ENCODE data around the gene TMEM45B.
A peak's percentile ranks its signal among the peaks of the same experiment; 100 is the strongest.
"Not testable (repeated sequence)": the region's sequence is repeated elsewhere in the genome, so short reads cannot be mapped to it uniquely, and the experiment has no call there.

The TMEM45B gene

DNA sequence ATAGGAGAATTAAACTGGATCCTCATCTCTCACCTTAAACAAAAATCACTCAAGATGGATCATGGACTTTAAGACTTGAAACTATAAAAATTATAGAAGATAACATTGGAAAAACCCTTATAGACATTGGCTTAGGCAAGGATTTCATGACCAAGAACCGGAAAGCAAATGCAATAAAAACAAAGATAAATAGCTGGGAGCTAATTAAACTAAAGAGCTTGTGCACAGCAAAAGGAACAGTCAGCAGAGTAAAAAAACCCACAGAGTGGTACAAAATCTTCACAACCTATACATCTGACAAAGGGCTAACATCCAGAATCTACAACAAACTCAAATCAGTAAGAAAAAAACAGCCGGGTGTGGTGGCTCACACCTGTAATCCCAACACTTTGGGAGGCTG, 7.4 kb upstream of the TMEM45B start:
- ATAC-seq, DNase-seq: not testable (repeated sequence)

DNA sequence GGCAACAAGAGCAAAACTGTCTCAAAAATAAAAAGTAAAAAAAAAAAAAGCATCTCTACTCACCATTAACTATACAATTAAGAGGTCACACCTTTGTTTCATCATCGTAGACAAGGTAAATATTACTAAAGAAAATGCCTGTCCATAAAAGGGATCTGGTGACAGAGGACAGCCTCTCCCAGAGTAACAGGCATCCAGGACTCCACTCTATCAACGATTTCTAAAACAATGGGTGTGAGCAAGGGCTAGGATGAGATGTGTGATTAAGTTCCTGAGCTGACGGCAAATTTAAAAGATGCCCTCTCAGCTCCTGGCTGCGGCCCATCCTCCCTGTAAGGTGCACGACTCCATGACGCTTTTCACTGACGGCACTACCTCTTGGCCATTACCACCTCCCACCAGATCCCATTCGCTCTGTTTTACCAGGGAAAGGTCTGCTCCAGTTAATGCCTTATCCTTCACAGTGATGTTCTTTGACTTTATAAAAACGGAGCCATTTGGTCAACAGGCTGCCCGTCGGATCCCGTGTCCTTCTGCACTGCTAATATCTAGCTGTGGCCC, 2.3 kb upstream of the TMEM45B start:
- ATAC-seq: no peak
- DNase-seq: no peak

DNA sequence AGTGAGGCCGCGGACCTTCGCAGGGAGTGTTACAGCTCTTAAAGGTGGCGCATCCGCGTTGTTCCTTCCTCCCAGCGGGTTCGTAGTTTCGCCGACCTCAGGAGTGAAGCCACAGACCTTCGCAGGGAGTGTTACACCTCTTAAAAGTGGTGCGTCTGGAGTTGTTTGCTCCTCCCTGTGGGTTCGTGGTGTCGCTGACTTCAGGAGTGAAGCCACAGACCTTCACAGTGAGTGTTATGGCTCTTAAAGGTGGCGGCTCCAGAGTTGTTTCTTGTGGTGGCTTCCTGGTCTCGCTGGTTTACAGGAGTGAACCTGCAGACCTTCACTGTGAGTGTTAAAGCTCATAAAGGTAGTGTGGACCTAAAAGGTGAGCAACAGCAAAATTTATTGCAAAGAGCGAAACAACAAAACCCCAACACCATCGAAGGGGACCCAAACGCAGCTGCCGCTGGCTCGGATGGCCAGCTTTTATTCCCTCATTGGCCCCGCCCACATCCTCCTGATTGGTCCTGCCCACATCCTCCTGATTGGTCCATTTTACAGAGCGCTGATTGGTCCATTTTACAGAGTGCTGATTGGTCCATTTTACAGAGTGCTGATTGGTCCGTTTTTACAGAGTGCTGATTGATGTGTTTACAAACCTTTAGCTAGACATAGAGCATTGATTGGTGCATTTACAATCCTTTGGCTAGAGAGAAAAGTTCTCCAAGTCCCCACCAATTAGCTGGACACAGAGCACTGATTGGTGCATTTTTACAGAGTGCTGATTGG, 1.2 kb upstream of the TMEM45B start:
- ATAC-seq (peak; percentile 62), DNase-seq (peak; percentile 77)

DNA sequence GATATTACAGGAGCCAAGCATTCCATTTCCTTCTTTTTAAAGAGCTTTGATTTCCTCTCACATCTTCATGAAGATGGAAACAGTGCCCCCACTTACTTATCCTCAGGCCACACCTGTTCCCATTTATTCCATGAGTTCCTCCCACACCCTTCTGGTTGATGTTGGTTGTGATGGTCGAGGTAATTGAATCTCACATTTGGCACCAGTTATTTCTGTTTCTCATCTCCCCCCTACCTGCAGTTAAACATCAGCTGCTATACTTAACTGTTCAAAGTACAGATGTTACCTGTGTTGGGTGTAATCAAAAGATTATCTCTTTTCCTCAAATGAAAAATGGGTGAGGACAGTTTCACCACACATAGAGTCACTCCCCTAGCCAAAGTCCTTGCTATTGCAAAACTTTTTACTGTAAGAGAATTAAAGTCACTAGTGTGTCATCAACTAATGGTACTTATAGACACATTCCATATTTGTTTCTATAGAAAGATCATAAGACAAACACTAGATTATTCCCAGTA, 1.9 kb downstream of the TMEM45B start:
- no peak for DNase-seq
- no peak for ATAC-seq

DNA sequence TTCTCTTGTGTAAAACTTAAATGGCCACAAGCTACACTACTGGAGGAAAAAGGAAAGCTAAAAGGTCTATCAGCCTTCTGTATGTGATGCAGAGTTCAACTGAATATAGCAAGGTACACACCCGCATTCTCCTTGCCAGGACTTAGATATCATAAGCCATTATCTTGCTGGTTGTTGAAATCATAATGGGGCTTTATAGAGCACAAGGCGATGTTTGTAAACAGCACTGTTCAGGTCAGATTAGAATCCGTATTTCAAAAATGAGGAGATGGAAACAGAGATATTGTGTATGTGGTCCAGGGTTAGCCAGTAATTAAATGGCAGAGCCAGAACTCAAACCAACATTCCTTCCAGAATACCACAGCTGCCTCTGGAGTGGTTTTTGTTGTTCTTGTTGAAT, 2.6 kb downstream of the TMEM45B start:
- DNase-seq, ATAC-seq: not testable (repeated sequence)

DNA sequence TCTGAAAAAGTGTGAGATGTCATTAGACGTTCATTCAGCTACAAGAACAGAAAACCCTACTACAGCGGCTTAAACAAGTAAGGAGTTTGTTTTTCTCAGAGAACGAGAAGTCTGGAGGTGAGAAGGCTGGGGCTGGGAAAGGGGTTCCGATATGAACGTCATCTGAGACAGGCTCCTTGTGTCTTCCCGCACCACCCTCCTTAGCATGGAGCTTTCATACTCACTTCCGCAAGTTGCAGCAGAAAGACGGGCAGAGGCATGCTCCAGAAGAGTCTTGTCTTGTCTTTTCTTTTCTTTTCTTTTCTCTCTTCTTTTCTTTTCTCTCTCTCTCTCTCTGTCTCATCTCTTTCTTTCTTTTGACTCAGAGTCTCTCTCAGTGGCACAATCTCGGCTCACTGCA, 3.6 kb downstream of the TMEM45B start:
- no peak for ATAC-seq
- DNase-seq: no peak

DNA sequence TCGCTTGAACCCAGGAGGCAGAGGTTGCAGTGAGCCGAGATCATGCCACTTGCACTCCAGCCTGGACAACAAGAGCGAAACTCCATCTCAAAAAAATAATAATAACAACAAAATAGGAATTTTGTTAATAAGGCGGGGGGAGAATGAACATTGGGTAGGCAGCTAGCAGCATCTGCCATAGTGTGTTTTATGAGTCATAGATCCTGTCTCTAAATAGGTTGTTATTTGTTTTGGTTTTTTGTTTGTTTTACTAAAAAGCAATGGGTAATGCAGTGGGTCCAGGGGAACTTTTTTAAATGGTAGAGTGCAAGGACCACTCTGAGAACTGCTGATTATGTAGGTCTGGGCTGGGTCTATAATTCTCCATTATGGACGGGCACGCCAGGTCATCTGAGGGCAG, 4.6 kb downstream of the TMEM45B start:
- not testable (repeated sequence) for DNase-seq, ATAC-seq

DNA sequence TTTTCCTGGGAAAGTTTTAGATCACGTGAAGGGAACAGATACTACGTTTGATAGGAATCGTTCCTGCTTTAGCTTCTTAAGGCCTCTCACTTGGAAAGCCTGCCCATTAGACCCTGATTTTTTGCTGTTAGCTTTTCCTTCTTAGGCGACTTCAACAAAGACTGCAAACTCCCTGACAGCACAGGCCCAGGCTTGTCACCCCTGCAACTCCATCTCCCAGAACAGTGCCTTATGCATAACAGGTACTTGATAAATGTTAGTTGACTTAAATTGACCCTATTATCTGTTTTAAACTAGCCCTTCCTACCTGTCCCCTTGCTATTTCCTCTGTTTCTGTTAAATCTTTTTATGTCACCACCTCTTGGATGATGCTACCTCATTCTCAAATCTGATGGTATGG, 7.6 kb downstream of the TMEM45B start:
- not testable (repeated sequence) for DNase-seq, ATAC-seq

DNA sequence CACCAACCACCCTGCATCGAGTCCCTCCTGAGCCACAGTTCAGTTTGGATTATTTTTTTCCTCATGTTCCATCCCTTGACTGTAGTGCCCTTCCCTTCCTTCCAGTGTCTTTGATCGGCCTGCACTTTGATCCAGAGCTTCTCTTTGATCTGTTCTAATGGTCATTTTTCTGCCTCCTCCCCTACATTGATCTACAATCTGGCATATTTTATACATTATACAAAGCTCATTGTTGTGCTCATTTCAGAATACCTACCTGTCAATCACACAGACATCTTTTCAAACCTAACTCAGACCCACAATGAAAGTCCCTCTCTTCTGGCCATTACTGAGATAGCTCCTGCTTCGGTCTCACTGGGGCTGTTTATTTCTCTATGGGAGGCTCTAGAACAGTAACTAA, 8.2 kb downstream of the TMEM45B start:
- ATAC-seq, DNase-seq: not testable (repeated sequence)

DNA sequence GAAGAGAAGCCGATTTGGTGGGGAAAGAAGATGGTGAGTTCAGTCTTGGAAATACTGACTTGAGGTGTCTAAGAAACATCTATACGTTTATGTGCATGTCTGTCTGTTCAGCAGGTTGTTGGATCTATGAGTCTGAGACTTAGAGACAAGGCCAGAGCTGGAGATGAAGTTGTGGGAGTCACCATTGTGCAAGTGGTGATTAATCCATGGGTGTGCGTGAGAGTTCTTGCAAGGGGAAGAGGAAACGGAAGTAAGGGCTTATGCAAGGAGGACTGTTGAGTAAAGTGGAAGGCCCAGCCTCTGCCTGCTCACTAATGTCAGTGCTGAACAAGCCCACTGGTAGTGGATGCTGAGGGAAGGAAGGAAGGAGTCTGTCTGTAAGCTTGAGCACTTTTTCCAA, 9.7 kb downstream of the TMEM45B start:
- DNase-seq: no peak
- no peak for ATAC-seq

DNA sequence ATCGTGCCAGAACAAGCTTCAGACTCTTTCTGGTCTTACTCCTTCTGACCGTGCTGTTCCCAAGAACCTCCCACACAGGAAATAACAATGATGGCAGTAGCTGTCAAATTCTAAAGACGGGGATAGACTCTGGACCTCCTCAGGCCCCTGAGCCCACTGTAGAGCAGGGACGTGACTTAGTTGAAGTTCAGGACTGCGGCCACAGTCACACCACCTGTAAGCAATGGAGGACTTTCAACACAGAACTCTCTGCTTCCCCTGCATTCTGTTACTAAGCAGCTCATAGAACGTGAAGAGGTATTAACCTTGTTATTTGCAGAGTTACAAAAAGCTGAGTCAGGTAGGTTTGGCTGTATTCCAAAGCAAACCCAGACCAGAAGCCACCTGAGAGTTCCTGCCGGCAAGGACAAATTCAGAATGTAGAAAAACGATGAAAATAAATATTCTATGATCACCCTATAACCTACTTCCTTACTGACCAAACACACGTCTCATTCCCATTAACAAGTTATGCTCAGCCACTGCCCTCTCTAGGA, 12.7 kb downstream of the TMEM45B start:
- no peak for DNase-seq
- ATAC-seq: peak; percentile 23

DNA sequence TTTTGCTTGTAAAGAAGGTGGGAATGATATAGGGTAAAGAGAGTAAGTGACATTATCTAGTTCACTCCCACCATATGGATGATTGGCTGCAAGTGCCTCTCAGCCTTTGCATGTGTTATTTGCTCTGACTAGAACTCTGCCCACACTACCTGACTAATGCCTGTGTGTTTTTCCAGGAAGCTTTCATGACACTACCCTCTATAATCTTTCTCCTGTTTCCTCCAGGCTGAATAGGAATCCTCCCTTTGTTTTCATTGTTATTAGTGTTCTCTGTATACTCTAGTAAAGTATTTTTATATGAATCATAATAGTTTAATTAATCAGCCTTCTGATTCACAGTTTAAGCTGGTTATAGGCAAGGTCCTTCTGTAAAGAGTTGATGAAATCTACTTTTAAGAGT, 13.8 kb downstream of the TMEM45B start:
- ATAC-seq: peak; percentile 86
- DNase-seq: not testable (repeated sequence)

DNA sequence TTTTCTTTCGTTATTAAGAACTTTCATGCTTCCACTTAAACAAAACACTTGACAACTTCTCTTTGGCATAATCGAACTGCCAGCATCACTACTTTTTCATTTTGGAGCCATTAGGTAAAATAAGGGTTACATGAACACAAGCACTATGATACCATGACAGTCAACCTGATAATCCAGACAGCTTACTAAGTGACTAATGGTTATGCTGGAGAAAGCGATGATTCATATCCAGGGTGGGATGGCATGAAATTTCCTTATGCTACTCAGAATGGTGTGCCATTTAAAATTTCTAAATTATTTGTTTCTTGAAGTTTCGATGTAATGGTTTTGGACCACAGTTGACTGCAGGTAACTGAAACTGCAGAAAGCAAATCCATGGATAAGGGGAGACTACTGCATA, 15.6 kb downstream of the TMEM45B start:
- DNase-seq, ATAC-seq: not testable (repeated sequence)

DNA sequence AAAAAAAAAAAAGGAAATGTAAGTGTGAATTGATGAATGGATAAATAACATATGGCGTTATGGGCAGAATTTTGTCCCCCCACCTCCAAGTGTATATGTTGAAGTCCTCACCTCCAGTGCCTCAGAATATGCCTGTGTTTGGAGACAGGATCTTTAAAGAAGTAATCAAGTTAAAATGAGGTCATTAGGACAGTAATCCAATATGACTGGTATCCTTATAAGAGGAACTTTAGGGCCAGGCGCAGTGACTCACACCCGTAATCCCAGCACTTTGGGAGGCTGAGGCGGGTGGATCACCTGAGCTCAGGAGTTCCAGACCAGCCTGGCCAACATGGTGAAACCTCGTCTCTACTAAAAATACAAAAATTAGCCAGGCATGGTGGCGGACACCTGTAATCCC, 17.6 kb downstream of the TMEM45B start:
- not testable (repeated sequence) for ATAC-seq, DNase-seq

DNA sequence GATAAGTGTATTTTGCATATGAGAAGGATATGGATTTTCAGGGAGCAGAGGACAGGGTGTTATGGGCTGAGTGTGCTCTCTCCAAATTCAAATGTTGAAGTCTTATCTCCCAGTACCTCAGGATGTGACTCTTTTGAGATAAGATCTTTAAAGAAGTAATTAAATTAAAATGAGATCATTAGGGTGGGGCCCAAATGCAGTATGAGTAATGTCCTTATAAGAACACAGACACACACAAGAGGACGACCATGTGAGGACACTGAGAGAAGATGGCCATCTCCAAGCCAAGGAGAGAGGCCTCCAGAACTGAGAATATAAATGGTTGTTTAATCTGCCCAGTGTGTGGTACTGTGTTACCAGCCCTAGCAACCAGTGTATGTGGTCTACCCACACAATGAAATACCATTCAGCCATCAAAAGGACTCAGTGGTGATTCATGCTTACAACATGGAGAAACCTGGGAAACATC, 20.8 kb downstream of the TMEM45B start:
- ATAC-seq: peak; percentile 61
- DNase-seq: not testable (repeated sequence)

DNA sequence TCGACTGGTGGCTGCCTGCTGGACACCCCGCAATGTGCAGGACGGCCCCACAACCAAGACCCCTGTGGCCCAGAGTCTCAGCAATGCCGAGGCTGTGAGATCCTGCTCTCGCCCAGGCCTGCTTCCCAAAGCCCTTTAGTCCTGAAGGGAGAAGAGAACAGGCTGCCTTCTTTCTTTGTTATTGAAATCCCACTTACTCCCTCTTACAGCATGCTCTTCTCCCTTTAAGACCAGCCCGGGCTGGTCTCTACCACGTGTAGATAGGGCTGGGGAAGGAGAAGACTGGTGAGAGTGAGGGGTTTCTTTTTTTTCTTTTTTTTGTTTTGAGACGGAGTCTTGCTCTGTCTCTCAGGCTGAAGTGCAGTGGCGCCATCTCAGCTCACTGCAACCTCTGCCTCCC, 21.3 kb downstream of the TMEM45B start:
- no peak for ATAC-seq
- DNase-seq: no peak

DNA sequence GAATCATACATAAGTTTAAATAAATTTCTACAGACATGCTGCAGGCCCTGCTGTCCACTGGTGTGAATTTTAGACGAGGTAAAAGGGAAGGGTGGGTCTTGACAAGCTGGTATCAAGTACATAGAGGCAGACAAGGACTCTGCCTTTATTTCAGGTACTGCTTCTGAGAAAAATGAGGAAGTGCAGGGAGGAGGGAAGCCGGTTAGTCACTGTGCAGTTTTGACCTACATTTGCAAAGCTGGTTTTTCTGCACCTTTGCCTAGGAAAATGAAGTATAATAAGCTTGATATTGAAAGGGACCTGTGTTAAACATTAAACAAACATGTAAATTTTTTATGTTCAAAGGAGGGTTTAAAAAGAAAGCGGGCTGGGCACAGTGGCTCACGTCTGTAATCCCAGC, 24.6 kb downstream of the TMEM45B start:
- ATAC-seq (no peak), DNase-seq (no peak)

DNA sequence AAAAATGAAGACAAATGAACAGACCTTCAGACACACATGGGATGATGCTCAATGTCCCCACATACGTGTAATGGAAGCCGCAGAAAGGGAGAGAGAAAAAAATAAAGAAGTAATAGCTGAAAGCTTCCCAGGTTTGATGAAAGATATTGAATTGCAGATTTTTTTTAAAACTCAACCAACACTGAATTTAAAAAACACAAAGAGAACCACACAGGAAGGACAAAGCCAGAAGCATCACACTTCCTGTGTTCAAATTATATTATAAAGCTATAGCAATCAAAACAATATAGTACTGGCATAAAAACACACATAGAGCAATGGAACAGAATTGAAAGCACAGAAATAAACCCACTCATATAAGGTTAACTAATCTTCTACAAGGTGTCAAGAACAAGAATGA, 26.5 kb downstream of the TMEM45B start:
- DNase-seq (no peak), ATAC-seq (no peak)

DNA sequence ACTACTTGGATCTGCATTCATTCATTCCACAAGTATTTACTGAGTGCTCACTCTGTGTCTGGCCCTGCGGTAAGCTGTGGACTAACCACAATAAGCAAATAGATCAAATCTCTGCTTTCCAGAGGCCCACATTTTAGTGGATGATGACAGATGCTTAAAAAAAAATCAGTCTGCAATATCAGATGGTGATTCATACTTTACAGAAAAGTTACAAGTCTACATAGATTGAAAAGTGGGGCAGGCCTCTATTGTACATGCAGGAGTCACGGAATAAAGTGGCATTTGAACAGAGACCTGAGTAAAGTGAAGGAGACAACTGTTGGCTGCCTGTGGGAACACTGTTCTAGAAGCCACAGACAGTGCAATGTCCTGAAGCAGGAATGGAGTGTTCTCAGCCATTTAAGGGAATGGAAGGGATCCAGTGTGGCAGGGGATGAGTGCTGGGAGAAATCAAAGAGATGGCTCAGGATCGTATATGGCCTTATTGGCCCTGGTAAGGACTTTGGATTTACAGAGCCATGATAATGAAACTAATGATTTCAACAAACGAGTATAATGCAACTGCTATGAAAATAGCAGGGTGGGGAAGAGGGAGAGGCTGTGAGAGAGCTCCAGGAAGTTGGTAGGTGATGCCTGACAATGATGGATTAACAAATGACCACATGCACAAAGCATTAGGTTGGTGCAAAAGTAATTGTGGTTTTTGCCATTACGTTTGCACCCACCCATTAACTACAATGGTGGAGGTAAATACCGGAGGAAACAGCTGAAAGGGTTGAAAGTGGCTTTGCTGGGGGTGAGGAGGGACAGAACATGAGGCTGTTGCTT, 31.1 kb downstream of the TMEM45B start:
- no peak for DNase-seq
- peak; percentile 66 for ATAC-seq

DNA sequence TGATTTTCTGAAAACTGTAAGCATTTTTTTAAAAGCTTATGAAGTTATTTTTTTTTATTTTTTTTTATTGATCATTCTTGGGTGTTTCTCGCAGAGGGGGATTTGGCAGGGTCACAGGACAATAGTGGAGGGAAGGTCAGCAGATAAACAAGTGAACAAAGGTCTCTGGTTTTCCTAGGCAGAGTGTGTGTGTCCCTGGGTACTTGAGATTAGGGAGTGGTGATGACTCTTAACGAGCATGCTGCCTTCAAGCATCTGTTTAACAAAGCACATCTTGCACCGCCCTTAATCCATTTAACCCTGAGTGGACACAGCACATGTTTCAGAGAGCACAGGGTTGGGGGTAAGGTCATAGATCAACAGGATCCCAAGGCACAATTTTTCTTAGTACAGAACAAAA, 31.7 kb downstream of the TMEM45B start:
- not testable (repeated sequence) for ATAC-seq

DNA sequence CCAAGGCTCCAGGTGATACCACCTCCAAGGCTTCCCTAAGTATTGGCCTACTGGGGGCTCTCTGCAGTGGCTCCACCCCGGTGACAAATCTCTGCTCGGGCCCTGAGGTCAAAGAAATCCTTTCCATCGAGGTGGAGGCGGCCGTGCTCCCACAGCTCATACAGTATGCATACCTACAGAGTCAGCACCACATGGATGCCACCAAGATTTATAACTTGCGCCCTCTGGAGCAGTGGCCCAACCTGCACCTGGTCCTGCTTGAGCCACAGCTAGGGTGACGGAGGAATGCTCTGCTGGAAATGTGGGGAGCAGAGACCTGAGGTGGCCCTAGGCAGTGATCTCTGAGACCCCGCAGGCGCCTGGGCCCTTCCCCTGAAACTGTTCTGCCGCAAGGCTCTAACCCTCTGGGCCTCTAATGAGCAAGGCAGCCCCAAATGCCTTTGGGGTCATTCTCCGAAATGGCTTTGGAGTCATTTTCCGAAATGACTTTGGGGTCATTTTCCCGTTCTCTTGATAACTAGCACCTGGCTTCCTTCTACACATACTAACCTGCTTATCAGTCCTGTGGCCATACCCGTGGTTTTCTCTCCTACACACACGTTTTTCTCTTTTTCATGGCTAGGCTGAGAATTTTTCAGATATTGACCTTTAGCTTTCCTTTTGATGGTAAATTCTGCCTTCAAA, 33.9 kb downstream of the TMEM45B start:
- ATAC-seq: no peak
- no peak for DNase-seq

More for the DNA sequence above, 31.7 kb downstream of the TMEM45B start:
- not testable (repeated sequence) for DNase-seq

Measured in stimulated activated naive CD8-positive, alpha-beta T cell treated with anti-CD3 and anti-CD28 coated beads, Interleukin-15, Interleukin-2, amounts not matched to agents 100 U/mL and 50 U/mL, for 24 hours (primary cell).